ENCODE measurements around the gene ALK.

ALK gene

GRCh38 chr2:29175338-29175737 lies 746.0 kb downstream of the ALK start:
- no peak for FAIRE-seq

GRCh38 chr2:29174937-29175336 lies 746.4 kb downstream of the ALK start:
- no peak for FAIRE-seq

GRCh38 chr2:29166242-29167039 lies 754.9 kb downstream of the ALK start:
- FAIRE-seq = no peak

DNA sequence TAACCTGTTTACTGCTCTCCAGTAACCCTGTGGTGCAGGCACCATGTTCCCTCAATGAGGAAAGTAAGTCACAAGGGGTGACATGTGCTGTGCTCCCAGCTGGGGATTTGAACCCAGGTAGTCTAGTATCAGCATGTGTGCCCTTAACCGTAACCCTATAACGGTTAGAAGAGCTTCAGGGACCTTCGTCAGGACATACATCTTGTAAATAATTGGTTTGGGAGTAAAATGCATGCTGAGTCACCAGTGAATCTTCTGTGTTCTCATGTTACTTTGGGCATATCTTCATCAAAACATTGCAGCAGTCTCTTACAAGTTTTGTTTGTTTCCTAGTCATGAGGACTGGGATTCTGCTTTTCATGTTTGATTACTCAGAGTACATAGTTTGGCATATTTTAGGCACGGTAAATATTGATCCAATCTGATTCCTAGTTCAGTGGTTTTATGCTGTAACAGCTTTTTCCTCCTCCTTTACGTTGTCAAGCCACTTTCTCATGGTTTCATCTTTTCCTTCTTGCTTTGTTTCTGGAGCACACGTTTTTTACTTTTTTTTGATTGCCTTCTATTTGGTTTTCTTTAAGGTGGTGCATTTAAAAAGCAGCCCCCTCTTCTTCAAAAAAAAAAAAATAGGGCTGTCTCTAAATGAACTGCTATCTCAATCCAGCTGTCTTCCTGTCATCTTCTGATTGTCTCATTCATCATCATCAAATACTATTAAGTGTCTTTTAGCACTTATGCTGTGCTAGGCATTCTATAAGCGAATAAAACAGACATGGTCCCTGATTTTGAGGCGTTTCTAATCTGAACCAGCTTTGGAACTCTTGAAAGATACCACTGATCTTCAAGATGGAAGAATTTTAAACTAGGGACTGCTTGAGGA lies 755.8 kb downstream of the ALK start:
- no peak for FAIRE-seq

- no peak for FAIRE-seq
These were observed 757.1 kb downstream of the ALK start for GRCh38 chr2:29164091-29164846.

DNA sequence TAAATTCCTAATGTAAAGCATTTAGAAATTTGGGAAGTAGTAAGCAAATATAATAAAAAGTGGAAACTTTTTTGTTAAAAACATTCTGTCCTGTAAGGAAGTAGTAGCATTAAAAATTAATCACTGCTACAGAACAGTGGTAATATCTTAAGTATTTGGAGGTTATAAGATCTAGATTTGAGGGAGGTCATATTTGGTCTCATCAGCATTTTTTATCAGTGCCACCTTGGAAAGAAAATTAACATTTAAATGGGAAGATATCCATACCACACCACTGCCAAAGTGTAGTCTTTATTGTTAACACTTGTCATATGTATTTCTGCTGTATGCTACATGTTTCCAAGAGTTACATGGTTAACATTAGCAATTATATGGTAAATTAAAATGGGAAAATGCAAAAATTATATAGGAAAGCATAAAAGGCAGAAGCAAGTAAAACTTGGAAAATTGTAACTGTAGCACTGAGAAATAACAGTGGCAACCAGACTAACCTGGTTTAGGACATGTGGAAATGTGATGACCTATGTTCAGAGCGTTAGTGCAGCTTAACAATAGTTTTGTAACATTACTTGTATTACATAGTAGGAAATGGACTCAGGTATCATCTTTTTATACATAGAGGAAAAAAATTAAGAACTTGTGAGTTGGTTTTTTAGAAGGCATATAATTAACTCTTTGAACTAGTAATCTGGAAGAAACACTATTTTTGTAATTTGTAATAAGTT lies 759.0 kb downstream of the ALK start:
- FAIRE-seq = no peak

DNA sequence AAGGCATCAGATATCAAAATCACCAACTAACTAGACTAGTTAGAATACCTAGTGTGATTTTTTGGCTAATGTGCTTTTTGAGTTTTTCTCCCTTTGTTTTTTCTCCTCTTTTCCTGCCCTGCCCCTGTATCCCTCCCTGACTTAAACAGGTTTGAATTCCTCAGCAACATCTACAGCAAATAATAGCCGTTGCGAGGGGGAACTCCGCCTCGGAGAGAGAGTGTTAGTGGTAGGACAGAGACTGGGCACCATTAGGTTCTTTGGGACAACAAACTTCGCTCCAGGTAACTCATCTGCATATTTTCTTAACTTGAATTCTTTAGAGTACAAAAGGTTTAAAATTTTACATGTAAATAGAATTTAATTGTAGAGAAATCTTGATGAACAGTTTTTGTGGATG lies 761.2 kb downstream of the ALK start:
- no peak for FAIRE-seq

DNA sequence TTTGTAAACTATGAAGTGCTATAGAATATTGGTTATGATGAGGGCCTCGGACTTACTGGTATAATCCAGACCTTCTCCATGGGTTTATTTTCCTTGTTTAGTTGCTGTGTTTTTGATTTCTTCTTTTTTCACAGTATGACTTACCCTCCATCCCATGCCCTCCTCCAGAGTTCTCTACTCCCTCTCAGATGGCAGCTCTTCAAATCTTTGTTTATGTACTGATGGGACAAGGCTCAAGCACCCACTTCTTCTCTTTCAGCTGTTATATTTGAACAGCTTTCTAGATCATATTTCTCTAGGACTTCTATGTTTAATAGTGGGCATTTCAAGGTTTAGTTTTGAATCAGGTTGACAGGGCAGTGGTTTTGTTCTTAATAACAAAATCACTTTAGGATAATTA lies 762.3 kb downstream of the ALK start:
- no peak for FAIRE-seq

DNA sequence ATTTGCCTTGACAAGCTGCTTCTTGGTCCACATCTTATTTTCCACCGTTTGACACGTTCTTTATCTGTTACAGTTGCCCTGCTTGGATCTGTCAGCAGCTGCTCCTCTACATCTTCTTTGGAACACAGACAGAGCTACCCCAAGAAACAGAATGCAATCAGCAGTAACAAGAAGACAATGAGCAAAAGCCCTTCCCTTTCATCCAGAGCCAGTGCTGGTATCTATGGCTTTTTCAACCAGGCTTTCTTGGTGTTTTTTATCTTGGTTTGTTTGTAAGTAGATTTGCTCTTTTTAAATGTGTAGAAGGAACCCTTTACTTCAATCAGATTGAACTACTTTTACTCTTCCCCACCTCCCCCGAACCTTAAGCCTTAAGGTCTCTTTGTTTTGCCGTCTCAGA lies 764.3 kb downstream of the ALK start:
- FAIRE-seq = no peak

DNA sequence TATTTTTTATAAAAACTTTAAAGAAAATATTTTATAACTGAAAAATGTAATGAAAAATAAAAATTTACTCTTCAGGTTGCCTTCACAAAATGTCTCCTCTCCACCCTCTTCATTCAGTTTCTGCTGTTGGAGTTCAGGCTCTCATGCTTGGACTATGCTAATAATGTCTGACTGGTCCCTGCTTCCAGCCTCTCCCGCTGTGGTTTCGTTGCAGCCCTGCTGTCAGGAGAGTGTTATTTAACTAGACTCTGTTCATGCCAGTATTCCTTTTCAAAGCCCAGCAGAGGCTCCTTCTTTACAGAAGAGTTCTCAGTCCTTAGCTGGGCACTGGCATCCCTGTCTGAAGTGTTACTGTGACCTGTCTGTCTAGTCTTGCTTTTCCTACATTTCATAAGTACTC lies 765.8 kb downstream of the ALK start:
- no peak for FAIRE-seq

DNA sequence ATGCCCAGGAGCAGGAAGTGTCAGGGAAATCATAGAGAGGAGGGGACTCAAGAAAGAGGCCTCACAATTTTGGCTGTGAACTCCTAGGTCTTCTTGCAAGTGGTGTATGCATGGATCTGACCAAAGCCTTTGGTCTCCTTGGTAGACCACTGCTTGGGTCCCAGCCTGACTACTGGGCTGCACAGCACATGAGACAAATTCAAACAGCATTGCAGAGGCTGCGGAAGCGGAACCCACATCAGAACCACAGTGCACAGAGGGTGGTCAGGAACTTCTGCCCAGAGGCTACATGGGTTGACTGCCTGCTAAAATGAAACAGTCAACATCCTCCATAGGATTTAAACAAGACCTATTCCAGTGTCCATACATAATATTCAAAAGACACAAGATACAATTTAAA lies 766.8 kb downstream of the ALK start:
- FAIRE-seq = no peak

GRCh38 chr2:29147963-29148362 lies 773.4 kb downstream of the ALK start:
- no peak for FAIRE-seq

- FAIRE-seq = no peak
These were observed 775.2 kb downstream of the ALK start for GRCh38 chr2:29146197-29146596.

GRCh38 chr2:29143657-29144056 lies 777.7 kb downstream of the ALK start:
- no peak for FAIRE-seq
